Globus pallidus (tissue), 1 donor: ENCODE data around the gene SERINC2.
"Not testable (repeated sequence)": the region's sequence is repeated elsewhere in the genome, so short reads cannot be mapped to it uniquely, and the experiment has no call there.

ENCODE experiments used
- DNase-seq: peaks from one replicate; pipeline ENCODE4 v3.0.0-alpha.2; 2015; ENCODE audit warnings: low spot score

The SERINC2 gene

DNA sequence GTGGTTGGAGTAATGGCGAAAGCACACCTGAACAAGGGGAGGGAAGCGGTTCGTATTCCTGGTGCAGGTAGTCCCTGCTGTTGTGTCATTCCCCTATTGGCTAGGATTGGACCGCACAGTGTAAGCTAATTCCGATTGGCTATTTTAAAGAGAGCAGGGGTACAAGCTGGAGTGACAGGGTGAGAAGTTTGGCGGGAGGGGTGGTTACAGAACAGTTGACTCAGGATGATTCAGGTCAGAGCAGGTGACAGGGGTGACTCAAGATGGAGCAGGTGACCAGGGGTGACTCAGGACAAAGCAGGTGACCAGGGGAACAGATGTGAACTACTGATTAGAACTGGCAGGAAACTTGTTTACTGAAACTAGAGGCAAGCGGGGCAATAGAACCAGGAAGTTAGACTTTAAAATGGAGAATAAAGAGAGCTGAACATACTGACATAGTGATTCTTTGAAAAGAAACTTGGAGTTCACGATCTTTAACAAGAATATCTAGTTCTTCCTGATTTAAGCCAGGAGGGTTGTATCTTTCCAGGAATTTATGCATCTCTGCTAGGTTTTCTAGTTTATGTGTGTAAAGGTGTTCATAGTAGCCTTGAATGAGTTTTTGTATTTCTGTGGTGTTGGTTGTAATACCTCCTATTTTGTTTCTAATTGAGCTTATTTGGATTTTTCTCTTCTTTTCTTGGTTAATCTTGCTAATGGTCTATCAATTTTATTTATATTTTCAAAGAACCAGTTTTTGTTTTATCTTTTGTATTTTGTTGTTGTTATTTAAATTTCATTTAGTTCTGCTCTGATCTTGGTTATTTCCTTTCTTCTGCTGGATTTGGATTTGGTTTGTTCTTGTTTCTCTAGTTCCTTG is 58.7 kb downstream of the SERINC2 start:
- not testable (repeated sequence) for DNase-seq

DNA sequence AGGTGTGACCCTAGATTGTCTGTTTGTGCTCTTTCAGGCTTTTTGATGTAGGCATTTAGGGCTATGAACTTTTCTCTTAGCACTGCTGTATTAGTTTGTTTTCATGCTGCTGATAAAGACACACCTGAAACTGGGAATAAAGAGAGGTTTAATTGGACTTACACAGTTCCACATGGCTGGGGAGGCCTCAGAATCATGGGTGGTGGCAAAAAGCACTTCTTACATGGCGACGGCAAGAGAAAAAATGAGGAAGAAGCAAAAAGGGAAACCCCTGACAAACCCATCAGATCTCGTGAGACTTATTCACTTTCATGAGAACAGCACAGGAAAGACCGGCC is 59.3 kb downstream of the SERINC2 start:
- not testable (repeated sequence) for DNase-seq

DNA sequence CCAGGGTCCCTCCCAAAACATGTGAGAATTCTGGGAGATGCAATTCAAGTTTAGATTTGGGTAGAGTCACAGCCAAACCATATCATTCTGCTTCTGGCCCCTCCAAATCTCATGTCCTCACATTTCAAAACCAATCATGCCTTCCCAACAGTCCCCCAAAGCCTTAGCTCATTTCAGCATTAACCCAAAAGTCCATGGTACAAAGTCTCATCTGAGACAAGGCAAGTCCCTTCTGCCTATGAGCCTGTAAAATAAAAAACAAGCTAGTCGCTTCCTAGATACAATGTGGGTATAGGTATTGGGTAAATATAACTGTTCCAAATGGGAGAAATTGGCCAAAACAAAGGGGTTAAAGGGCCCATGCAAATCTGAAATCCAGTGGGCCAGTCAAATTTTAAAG is 59.7 kb downstream of the SERINC2 start:
- not testable (repeated sequence) for DNase-seq

DNA sequence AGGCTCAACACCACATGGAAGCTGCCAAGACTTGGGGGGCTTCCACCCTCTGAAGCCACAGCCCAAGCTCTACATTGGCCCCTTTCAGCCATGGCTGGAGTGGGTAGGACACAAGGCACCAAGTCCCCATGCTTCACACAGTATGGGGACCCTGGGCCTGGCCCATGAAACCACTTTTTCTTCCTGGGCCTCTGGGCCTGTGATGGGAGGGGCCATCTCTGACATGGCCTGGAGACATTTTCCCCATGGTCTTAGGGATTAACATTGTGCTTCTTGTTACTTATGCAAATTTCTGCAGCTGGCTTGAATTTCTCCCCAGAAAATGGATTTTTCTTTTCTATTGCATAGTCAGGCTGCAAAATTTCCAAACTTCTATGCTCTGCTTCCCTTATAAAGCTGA is 60.5 kb downstream of the SERINC2 start:
- DNase-seq = not testable (repeated sequence)

DNA sequence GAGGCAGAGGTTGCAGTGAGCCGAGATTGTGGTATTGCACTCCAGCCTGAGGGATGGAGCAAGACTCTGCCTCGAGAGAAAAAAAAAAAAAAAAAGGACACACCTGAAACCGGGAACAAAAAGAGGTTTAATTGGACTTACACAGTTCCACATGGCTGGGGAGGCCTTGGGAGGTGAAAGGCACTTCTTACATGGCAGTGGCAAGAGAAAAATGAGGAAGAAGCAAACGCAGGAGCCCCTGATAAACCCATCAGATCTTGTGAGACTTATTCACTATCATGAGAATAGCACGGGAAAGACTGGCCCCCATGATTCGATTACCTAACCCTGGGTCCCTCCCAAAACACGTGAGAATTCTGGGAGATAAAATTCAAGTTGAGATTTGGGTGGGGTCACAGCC is 61.6 kb downstream of the SERINC2 start:
- not testable (repeated sequence) for DNase-seq

DNA sequence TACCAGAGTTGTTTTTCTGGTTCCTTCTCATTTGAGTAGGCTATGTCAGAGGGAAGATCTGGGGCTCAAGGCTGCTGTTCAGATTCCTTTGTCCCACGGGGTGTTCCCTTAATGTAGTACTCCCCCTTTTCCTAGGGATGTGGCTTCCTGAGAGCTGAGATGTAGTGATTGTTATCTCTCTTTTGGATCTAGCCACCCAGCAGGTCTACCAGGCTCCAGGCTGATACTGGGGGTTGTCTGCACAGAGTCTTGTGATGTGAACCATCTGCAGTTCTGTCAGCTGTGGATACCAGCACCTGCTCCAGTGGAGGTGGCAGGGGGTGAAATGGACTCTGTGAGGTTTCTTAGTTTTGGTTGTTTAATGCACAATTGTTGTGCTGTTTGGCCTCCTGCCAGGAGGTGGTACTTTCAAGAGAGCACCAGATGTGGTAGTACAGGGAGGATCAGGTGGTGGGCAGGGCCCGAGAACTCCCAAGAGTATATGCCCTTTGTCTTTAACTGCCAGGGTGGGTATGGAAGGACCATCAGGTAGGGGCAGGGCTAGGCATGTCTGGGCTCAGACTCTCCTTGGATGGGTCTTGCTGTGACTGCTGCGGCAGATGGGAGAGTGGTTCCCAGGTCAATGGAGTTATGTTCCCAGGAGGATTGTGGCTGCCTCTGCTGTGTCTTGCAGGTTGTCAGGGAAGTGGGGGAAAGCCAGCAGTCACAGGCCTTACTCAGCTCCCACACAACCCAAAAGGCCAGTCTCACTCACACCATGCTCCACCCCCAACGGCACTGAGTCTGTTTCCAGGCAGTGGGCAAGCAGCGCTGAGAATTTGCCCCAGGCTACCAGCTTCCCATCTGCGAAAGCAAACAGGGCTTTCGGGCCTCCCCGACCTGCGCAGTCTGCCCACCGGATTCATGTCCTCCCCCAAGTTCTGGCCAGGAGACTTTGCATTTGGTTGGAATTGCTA is 64.2 kb downstream of the SERINC2 start:
- DNase-seq = no peak

DNA sequence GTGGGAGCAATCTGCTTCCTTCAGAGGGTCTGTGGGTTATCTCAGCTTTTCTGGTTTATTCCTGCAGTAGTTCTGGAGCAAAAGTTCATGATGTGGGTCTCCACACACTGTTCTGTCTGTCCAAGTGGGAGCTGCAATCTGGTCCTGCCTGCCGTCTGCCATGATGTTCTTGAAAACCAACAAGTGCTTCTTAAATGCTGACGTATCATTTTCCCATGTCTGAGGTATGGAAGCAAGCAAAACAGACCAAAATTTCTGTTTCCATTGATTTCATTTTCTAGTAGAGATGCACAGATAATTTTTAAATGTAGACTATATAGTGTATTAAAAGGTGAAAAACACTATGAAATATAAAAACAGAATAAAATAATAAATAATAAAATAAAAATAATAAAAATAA is 65.2 kb downstream of the SERINC2 start:
- no peak for DNase-seq

DNA sequence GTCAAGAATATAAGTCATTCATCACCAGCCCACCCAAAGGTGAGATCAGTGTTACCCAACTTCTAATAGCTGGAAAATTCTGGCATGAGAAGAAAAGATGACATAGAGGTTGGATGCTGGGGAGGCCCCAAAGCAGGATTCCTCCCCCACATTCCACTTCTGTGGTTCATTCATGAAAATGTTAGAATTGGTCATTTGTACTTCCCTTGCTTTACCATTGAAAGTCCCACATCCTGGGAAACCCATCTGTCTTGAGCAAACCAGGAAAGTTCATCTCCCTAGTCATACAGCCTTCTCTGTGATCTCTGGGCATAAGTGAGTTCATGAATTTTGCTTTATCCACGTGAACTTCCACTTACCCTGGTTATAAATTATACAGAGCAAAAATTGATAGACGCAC is 66.8 kb downstream of the SERINC2 start:
- no peak for DNase-seq

DNA sequence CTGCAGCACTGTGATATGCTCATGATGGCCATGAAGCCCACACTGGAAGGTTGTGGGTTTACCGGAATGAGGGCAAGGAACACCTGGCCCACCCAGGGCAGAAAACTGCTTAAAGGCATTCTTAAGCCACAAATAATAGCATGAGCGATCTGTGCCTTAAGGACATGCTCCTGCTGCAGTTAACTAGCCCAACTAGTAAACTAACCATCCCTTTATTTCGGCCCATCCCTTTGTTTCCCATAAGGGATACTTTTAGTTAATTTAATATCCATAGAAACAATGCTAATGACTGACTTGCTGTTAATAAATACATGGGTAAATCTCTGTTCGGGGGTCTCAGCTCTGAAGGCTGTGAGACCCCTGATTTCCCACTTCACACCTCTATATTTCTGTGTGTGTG is 67.4 kb downstream of the SERINC2 start:
- not testable (repeated sequence) for DNase-seq

DNA sequence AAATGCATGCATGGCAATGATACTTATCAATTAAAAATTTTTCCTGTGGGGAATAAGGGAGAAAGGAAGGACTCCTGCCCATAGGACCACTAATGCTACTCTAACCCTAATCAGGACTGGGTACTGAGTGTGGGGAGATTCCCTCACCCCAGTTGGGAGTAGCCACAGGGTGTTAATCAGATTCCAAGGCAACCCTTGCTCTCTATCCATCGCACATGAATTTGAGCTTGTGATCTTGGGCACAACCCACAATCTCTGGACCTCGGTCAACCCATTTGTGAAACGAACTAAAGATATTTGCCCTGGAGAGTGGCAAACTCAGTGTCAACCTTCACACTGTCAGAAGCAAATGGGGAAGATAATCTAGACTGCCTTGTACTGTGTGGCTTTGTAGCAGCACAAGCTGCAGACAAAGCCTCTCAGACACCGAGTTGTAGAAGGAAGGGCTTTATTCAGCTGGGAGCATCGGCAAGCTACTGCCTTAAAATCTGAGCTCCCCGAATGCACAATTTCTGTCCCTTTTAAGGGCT is 69.5 kb downstream of the SERINC2 start:
- no peak for DNase-seq

DNA sequence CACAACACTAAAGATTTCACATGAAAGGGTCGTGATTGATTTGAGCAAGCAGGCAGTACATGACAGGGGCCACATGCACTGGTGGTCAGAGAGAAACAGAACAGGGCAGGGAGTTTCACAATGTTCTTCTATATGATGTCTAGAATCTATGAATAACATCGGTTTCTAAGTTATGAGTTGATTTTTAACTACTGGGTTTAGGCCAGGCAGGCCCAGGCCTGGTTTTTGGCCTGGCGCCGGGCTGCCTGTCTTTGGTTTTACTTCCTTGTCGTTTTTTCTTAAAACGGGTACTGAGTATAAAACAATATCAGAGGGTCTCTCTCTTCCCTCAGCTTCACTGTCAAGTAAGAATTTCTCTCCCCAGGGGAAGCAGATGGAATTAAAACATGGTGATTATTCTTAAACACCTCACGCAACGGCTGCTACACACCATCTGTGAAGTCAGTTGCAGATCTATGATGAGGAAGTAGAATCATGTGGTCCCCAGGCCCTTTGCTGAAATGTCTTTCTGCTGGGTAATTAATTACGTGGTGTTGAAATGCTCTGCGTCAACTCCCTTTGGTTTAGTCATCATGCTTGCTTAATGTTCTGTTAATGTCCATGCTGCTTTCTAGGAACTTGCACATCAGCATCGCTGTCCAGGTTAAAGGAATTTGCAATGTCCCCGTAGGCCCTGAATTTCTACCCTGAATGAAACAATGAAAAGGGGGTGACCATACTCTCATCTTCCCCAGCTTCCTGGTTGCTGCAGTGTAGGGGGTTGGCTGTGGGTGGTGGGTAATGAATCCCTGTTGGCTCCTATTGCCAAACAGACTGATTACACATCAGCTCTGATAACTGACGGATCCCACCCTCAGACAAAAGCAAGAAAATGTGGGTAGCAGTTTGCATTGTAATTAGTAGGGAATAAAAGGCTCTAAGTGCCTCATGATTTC is 70.3 kb downstream of the SERINC2 start:
- DNase-seq = peak; percentile 43
